Keratinocyte (primary cell): ENCODE results near the gene CNFN.

Experiments
- CTCF ChIP-seq, 3 experiments: IDR thresholded peaks in 1 of 3; conservative IDR thresholded peaks in 1 of 3; optimal IDR thresholded peaks in 1 of 3; 2 replicates in 2 of 3; 3 replicates in 1 of 3; pipeline versions ENCODE3 to v1.5.1; 2011; ENCODE audit warnings: low read length in 3 of 3, mild to moderate bottlenecking in 3 of 3, moderate library complexity in 2 of 3, control low read depth in 1 of 3, inconsistent platforms in 1 of 3; ENCODE audit not compliant: insufficient read depth in 2 of 3; ENCODE audit errors: extremely low read depth in 1 of 3
- EZH2 ChIP-seq: IDR thresholded peaks from one replicate; pipeline ENCODE4 v1.6.1; 2012; ENCODE audit warnings: inconsistent platforms, mild to moderate bottlenecking, low read length, moderate library complexity

GRCh38 chr19:42431486-42431885 lies 41.4 kb upstream of the CNFN start:
- TF ChIP-seq CTCF (optimal IDR thresholded peaks at IDR 0.05 in 1 of 3, IDR thresholded peaks at IDR 0.05 in 1 of 3, conservative IDR thresholded peaks at IDR 0.05 in 1 of 3; ENCODE audit: extremely low read depth in 1 of 3, insufficient read depth in 2 of 3, low read length in 3 of 3) (no peak), EZH2 (no peak)
